Stimulated activated CD8-positive, alpha-beta memory T cell treated with anti-CD3 and anti-CD28 coated beads, Interleukin-12 subunit alpha, Interleukin-12 subunit beta, amount 100 ng/mL, for 1 hour (primary cell): Measurements from ENCODE around the gene TSC2.
"Not testable (repeated sequence)": the region's sequence is repeated elsewhere in the genome, so short reads cannot be mapped to it uniquely, and the experiment has no call there.

ENCODE experiments used
- DNase-seq: peaks from one replicate; pipeline ENCODE4 v3.0.0-alpha.2; 2020; ENCODE audit warnings: low read depth

The TSC2 gene

DNA sequence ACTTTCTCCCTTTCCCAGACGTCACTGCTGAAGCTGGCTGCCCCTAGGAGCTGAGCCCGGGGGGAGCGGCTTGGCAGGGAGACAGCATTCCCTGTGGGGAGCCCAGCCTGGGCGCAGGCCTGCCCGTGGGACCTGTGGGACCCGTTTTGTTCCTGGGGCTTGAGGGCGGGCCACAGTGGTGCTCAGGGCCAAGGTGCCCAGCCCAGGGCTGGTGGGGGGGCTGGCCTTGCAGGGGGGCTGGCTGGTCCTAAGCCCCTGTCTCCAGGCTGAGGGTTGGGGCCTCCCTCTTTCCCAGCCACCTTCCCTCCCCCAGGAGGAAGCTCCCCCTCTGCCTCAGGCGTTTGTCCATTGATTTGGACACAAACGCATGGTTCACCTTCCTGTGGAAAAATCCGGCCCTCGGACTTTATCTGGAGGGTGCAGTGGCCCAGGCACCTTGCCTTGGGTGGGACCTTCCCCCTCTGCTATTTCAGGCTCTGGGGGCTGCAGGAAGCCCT, 16.7 kb upstream of the TSC2 start:
- no peak for DNase-seq

DNA sequence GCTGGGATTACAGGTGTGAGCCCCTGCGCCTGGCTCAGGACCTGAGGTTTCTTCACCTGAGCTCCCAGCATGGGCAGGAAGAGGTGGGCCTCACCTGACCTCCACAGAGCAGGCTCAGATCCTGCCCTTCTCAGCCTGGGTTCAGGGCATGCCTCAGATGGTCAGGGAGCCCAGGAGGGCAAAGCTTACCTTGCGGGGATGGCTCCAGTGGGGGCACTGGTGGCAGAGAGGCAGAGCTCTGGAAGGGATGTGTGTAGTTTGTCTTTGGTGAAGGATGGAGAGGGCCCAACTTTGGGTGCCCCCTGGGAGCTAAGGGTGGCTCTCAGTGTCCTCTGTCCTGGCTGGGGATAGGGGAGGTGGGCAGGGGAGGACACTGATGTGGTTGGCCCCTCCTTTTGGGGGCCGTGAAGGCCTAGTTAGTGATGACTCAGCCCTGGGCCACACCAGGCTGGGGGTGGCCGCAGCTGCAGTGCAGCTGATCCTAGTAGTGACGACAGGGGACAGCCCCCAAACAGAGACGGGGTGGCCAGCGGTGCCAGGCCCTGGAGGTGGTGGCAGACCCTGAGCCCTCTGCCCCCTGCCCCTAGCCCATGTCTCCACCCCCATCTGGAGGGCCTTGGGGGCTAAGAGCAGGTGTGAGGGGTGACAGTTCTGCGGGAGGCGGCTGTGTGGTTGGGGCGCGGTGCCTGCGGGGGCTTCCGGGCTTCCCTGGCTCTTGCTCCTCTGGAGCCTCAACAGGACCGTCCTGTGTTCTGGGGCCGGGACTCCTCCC, 15.3 kb upstream of the TSC2 start:
- no peak for DNase-seq

DNA sequence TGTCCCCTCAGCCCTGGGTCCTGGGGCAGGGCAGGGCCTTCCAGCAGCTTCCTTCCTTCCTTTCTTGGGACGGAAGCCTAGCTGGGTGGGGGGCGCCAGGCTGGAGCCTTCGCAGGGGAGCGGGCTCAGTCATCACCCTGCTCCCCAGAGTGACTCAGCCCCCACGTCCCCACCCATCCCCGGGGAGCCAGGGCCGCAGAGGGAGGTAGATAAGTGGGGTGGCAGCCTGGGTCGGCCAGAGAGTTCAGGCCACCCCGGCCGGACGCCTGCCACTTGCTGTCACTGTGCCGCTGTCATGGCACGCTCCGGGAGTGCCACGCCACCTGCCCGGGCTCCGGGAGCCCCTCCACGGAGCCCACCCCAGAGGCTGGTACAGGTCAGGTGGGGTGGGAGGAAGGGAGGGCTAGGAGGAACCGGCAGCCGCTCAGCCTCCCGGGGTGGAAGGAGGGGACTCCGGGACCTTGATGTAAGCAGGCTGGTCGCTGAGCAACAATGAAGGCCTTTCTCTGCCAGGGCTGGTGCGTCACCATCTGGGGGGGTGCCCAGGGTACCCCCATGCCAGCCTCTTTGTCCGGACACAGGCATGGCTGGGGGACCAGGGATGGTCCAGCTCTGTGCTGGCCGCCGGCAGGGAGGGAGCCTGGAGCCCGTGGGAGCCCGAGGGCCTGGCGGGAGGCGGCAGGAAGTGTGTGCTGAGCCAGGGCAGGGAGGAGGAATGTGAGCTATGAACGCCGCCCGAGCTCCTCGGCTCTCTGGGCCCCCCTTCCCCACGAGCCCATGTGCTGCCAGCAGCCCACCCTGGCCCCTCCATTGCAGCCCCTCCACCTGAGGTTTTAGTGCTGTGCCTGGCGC, 14.5 kb upstream of the TSC2 start:
- no peak for DNase-seq

DNA sequence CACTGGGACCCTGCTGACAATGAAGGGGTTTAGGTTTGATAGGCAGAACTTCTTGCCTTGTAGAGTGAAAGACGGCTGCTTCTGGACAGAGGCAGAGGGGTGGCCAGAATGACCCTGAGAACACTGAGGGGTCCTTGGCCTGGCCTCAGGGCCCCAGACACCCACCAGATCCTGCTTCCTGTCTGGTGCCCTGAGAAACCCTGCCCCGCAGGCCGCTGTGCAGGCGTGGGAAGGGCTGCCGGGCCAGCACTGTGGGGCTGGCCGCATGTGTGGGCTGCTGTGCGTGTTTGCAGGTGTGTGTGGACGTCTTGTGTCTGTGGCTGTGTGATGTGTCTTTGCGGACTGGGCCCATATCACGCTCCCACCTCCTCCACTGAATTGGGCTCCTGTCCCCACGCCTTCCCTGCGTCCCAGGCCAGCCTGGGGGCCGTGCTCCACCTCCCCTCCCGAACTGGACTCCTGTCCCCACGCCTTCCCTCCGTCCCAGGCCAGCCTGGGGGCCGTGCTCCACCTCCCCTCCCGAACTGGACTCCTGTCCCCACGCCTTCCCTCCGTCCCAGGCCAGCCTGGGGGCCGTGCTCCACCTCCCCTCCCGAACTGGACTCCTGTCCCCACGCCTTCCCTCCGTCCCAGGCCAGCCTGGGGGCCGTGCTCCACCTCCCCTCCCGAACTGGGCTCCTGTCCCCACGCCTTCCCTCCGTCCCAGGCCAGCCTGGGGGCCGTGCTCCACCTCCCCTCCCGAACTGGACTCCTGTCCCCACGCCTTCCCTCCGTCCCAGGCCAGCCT, 13.7 kb upstream of the TSC2 start:
- not testable (repeated sequence) for DNase-seq

DNA sequence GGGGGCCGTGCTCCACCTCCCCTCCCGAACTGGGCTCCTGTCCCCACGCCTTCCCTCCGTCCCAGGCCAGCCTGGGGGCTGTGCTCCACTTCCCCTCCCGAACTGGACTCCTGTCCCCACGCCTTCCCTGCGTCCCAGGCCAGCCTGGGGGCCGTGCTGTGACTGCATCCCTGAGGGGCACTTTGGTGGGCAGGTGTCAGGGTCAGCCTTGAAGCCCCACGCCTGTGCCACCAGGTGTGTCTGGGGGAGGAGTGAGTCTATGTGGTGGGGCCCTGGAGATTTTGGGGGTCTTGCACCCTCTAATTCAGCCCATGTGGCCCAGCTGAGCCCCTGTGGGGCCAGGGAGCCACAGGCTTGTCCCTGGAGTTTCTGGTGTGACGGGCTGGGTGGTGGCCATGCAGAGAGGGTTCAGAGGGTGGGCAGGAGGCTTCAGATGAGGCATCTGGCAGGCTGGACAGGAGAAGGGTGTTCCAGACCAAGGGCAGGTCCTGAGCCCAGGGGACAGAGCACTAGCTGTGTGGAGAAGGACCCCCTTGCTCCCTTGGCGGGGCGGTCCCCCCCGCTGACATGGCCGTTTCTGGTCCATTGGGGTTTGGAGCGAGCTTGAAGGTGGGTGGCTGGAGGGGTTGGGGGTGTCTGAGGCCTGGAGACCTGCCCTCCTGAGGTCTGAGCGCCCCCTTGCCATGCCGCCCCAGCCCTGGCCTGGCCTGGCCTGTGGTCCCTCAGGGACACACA, 12.9 kb upstream of the TSC2 start:
- DNase-seq = no peak

DNA sequence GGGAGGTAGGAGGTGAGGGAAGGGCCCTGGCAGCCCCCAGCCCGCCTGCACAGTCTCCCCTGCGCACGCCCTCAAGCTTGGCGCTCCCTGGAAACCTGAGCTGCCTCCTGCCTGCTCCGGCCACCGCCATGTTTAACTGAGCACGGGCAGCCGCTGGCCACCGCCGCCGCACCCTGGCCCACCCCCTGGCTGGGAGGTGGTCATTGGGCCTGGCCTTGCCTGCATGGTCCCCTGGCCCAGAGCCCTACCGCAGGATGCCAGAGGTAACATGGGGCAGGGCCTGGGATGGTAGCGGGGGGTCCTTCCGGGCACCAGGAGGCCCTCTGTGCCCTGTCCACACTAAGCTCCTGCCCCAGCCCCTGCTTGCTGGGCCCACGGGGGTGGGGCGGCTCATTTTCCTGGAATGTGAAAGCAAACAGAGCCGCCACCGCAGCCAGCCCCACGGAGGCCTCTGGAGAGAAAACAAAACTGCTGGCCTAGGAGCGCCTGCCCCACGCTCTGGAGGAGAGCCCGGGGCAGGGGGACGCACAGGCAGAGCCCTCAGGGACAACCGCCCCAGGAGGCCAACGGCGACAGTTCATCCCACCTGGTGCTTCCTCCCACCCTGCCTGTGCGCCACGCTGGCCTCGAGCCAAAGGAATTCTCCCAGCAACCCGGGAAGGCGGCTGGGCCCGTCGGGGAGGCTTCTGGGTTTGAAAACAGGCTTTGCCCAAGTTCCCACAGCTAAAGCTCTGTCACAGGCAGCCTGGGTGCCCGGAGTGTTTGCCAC, 12.2 kb upstream of the TSC2 start:
- no peak for DNase-seq

DNA sequence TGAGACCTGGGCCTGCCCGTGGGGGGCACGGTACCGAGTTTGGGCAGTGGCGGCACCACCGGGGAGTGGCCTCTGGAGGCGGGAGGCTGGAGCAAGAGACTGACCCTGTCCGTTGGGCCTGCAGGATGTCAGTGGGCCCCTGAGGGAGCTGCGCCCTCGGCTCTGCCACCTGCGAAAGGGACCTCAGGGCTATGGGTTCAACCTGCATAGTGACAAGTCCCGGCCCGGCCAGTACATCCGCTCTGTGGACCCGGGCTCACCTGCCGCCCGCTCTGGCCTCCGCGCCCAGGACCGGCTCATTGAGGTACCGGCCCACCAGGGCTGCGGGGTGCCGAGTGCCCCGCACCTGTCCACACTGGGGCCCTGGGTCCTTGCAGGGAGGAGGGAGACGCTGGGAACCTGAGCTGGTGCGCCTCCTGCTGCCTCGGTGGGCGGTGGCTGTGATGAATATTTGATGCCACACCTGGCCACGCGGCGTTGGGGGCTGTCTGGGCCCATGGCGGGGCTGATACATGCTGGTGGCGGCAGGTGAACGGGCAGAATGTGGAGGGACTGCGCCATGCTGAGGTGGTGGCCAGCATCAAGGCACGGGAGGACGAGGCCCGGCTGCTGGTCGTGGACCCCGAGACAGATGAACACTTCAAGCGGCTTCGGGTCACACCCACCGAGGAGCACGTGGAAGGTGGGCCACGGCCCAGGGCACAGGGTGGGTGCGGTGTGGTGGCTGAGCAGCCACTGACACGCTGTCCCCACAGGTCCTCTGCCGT, 11.4 kb upstream of the TSC2 start:
- DNase-seq = no peak

DNA sequence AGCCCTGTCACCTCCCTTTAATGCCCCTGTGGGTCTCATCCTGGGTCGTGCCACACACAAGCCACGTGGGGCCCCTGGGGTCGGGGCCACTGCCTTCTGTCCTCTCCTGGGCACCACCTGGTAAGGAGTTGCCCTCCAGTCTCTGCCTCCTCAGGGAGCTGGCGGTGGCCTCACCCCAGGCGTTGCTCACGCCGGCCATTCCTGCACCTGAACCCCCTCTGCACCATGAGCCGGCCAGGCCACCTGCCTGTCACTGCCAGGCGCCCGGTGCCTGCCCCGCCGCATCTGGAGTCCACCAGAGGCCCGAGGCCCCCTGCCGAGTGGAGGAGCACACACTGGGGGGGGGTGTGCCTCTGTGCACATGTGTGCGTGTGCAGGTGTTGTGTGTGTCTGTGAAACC, 10.7 kb upstream of the TSC2 start:
- no peak for DNase-seq

DNA sequence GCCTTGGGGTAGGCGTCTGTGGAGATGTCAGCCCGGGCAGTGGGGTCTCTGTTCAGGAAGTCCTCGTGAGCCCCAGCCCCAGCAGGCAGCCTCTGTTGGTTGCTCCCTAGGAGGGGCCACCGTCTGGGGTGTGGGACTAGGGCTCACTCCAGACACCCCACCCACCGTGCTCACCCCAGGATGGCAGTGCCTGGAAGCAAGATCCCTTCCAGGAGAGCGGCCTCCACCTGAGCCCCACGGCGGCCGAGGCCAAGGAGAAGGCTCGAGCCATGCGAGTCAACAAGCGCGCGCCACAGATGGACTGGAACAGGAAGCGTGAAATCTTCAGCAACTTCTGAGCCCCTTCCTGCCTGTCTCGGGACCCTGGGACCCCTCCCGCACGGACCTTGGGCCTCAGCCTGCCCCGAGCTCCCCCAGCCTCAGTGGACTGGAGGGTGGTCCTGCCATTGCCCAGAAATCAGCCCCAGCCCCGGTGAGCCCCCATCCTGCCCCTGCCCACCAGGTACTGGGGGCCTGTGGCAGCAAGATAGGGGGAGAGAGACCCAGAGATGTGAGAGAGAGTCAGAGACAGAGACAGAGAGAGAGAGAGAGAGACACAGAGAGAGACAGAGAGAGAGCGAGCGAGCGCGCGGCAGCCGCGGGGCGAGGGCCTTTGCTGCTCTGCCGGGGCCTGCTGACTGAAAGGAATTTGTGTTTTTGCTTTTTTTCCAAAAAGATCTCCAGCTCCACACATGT, 10.0 kb upstream of the TSC2 start:
- no peak for DNase-seq

DNA sequence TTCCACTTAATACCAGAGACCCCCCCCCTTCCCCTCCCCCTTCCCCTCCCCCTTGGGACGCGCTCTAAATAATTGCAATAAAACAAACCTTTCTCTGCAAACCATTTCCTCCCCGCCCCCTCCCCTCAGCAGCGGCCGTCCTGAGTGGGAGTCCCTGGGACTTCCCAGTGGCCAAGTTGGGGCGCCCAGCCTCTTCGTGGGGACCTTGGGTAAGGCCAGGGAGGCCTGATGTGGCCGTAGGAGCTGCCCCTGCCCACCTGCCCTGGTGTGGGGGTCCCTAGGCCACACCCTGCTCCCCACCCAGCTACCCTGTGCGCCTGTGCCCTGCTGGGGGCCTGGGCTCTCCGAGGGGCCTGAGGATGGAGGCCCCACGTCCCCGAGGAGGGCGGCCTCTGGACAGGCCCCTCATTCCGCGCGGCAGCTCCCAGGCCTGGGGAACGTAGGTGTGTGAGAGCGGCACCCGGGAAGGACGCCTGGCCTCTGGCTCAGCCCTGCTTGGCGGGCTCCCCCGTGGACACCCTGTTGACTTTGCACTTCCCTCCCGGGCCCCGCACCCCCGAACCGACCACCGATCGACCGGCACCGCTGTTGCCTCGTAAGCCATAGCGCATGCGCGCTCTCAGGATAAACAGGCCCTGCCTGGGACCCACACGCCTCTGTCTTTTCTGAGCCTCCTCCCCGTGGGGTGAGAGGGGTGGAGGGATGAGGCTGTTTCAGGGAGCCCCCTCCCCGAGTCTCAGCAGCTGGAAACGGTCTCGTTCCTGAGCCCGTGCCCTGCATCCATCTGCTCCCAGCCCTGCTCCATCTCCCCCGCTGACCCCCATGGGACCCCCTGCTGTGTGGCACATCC, 9.2 kb upstream of the TSC2 start:
- no peak for DNase-seq

DNA sequence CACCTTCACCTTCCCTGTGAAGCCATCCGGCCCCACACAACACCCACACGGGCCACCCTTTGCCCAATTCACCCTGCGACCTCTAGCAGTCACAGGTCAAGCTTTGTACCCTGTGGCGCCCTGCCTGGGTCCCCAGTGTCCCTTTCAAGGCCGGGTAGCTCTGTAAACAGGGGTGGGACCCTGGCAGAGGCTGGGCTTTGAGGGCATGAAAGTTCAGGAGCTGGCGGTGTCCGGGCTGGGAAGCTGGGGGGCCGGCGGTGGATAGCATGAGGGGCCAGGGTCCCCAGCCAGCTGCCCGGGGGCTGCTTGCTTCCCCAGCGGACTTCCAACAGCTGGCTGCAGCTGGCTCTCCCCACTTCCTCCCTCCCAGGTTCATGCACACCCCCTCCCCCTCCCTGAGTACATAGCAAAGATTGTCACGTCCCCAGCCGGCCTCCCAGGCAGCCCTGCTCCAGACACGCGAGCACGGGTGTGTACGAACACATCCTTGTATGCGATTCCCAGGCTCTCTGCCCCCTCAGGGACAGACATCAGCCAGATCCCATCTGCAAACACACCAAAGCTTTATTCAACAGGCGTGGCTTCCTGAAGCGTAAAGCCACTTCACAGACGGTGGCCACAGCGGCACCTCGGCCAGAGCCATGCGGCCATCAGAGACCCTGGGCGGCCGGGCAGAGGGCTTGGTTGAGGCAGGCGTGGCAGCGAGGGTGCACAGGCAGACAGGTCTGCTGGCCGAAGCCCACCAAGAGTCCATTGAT, 8.3 kb upstream of the TSC2 start:
- no peak for DNase-seq

DNA sequence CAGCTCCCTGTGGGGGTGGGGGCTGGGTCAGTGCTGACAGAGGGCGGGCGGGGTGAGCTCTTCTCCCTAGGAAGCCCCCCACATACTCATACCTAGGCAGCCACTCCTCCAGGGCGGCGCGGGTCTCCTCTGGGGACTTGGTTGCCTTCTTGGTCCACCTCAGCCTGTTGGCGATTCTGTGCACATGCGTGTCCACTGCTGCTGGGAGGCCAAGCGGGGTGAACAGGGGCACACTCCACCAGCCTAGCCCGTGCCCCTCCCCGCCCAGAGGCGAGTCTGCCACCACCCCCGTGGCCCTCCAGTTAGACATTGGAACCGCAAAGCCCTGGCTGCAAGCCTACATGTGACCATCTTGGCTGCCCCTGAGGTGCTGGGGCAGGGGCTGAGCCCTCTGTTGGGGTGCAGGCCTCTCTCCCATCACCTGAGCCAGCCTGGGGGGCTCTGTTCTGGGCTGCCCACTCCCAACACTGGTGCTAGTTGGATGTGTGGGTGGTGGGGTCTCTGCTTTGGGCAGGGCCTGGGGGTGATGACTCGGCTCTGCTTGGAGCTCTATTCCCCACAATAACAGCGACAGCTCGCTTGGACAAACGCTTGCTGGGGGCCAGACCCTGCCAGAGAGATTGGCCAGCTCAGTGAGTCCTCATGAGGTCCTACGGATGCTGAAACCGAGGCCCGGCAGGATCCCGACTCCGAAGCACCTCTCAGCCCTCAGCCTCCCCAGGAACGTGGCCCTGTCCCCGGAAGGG, 7.6 kb upstream of the TSC2 start:
- DNase-seq = no peak

DNA sequence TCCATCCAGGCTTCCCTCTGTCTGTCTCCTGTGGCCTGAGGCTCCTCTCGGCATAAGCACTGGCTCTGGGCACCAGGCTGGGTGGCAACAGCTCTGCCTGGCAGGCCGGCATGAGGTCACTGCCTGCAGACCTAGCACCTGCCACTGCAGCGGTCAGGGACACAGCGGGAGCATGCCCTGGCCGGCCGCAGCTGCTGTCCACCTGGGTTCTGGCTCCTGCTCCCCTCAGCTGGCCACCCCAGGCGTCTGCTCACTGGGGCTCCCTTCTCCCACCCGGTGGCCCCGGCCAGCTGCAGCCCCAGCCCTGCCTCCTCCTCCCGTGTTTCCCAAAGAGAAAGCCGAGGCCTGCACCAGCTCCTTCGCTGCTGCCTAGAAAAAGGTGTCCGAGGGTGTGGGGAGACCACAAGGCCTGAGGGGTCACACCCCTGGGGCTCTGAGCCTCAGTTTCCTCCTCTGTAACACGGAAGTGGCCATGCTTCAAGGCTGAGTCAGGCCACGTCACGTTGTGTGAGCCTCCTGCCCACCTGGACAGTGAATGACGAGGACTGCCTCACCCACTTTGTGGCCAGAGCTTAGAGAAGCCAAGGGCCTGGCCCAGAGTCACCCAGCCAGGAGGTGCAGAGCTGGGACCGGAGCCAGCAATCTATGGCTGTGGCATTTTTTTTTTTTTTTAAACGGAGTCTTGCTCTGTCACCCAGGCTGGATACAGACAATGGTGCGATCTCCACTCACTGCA, 6.8 kb upstream of the TSC2 start:
- DNase-seq = no peak

DNA sequence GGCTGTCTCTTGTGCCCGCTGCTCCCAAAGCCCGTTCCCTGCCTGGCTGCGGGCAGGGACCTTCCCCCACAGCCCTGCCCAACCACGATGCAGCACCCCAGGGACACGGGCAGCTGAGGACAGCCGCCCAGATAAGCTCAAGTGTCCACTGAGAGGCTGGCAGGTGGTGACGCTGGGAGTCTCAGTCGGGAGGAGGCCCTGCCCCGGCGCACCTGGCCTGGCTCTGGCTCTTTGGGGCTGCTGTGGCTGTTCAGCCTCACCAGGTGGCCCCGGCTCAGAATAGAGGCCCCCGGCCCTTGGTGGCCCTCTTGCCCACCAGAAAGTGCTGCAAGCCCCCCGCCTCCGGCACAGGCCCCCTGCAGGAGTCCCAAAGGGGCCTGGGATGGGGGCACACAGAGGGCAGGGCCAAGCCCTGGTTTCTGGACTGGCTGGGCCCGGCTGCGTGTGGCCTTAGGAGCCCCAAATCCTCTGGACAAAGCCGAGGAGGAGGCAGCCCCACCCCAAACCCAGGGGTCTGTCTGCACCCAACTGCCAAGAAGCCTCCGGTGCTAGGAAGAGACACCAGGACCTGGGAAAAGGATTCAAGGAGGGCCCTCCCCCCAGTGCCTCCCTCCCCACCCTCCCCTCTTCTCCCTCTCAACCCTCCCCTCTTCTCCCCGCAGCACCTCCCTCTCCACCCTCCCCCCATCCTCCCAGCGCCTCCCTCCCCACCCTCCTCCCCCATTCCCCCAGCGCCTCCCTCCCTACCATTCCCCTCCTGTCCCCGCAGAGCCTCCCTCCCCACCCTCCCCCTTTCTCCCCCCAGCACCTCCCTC, 5.4 kb upstream of the TSC2 start:
- no peak for DNase-seq

DNA sequence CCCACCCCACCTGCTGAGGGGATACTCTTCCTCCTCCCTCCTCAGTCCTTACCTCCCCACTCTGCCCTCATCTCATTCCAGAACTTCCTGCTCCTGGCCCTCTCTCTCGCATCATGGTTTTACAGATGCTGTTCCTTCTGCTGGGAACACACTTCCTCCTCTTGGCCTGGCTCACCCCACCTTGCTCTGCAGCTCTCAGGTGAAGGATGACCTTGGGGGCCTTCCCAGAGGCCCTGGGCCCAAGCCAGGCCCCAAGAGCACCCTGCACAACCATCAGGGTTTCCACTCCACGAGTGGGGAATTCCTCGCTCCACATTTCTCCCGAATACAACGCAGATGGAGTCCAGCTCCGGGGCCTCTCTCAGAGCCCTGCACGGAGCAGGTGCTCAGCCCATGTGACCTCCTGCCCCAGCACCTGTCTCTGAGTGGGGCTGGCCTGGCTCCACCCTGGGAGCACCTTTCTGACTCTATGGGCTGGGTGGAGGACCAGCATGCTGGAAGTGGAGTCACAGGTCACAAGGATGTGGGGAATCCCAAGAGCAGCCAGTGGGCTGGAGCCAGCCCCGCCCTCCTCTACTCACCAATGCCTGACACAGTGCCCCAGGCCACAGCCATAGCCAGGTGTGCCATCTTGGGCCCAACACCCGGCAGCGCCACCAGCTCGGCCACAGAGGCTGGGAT, 4.7 kb upstream of the TSC2 start:
- DNase-seq = no peak
